NCI-H446 (cell line): ENCODE measurements around the gene CCDC40.
A peak's percentile ranks its signal among the peaks of the same experiment; 100 is the strongest.
"Not testable (repeated sequence)": the region's sequence is repeated elsewhere in the genome, so short reads cannot be mapped to it uniquely, and the experiment has no call there.

Experiments used
- DNase-seq, 2 experiments: peaks; one replicate each; lab custom pipeline; 2025; lab: John Stamatoyannopoulos, UW

CCDC40 gene, protein sequence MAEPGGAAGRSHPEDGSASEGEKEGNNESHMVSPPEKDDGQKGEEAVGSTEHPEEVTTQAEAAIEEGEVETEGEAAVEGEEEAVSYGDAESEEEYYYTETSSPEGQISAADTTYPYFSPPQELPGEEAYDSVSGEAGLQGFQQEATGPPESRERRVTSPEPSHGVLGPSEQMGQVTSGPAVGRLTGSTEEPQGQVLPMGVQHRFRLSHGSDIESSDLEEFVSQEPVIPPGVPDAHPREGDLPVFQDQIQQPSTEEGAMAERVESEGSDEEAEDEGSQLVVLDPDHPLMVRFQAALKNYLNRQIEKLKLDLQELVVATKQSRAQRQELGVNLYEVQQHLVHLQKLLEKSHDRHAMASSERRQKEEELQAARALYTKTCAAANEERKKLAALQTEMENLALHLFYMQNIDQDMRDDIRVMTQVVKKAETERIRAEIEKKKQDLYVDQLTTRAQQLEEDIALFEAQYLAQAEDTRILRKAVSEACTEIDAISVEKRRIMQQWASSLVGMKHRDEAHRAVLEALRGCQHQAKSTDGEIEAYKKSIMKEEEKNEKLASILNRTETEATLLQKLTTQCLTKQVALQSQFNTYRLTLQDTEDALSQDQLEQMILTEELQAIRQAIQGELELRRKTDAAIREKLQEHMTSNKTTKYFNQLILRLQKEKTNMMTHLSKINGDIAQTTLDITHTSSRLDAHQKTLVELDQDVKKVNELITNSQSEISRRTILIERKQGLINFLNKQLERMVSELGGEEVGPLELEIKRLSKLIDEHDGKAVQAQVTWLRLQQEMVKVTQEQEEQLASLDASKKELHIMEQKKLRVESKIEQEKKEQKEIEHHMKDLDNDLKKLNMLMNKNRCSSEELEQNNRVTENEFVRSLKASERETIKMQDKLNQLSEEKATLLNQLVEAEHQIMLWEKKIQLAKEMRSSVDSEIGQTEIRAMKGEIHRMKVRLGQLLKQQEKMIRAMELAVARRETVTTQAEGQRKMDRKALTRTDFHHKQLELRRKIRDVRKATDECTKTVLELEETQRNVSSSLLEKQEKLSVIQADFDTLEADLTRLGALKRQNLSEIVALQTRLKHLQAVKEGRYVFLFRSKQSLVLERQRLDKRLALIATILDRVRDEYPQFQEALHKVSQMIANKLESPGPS

DNA sequence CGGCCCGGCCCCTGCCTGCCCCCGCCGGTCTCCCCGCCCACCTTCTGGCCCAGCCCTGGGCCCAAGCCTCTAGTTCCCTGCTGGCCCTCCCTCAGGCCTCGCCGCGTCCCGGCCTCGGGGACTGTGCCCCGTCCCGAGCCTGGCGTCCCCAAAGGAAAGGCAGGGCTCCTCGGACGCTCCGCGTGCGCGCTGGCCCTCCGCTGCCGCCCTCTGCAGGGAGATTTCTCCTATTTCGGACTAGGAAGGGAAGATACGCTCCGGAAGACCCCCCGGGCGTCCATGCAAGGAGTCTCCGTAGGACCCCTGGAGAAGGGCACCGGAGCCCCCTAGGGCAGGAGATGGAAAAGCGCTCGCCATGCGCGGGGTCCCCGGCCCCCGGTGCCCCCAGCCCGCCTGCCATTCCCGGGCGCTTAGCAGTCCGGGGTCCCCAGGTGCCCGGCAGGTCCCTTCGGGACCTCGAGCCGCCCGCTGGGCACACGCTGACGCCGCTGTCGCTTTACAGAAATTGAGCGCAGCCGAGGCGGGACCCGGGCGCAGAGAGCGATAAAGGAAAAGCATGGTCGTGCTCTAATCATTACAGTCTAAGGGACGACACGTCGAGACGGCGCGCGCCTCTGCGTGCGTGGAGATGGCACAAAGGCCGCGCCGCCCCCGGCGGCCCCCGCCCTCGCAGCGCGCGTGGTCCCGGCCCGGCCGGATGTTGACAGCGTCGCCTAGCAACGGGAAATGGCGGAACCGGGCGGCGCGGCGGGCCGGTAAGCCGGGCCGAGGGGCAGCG lies at the start of gene CCDC40:
Gene CCDC40, plus strand, starts transcription at position 706 of the 778 bp plus-strand sequence. Its CDS starts 21 bp downstream, at position 727.
- DNase-seq = peak; percentile 64 to 83

DNA sequence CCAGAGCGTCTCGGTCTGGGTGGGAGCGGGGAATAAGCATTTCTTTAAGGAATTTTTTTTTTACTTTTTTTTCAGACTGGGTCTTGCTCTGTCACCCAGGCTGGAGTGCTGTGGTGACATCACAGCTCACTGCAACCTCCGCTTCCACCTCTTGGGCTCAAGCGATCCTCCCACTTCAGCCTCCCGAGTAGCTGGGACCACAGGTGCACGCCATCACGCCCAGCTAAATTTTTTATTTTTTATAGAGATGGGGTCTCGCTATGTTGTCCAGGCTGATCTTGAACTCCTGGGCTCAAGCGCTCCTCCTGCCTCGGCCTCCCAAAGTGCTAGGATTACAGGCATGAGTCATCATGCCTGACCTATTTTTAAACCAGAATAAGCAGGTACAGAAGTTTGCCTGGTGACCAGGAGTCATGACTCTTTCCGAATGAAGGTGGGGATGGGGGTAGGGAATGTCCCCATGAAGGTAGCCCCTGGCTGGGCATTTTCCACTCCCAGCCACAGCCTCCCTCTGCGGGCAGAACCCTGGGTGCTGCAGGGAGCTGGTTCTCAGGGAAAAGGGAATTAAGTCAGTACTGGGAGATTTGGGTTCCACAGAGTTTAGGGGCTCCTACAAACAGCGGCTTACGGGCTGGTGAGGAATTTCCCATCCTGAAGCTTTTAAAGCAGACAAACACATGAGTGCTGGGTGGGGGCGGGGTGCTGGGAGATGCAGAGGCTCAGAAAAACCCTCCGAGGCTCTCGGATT lies 49.1 kb upstream of the CCDC40 start:
- DNase-seq = no peak

GRCh38 chr17:79987935-79988184 lies 48.6 kb upstream of the CCDC40 start:
- no peak for DNase-seq

DNA sequence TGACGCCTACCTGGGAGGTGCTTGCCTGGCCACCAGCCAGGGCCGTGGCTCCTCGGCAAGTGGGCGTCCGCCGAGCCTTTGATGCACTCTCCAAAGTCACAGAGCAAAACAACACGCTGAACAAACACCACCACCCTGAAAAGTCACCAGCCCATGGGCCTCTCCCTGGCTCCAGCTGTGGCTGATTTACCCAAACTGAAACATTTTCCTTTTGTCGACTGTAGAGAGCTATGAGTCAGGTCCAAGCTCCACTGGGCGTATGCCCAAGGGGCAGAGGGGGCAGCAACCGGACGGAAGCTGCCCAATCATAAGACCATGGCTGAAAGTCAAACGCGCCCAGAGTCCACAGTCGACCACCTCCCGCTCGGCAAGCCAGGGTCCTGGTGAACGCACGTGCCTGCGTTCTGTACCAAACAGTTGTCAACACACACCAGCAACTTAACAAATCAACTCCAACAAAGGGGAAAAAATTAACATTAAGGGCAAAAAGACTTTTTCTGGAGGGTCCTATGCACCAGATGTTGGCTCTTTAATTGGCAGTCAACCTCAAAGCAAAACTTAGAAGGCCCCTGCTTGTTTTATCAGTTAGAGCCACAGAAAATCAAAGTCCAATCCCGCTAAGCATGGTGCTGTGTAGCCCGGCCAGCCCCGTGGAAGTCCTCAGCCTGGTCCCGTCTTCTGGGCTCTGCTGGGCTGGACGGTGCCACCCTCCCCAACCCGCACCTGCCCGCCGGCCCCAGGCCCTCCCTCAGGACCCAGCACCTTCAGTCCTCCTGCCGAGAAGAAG lies 48.1 kb upstream of the CCDC40 start:
- no peak for DNase-seq

GRCh38 chr17:79989106-79989835 lies 47.2 kb upstream of the CCDC40 start:
- no peak for DNase-seq

DNA sequence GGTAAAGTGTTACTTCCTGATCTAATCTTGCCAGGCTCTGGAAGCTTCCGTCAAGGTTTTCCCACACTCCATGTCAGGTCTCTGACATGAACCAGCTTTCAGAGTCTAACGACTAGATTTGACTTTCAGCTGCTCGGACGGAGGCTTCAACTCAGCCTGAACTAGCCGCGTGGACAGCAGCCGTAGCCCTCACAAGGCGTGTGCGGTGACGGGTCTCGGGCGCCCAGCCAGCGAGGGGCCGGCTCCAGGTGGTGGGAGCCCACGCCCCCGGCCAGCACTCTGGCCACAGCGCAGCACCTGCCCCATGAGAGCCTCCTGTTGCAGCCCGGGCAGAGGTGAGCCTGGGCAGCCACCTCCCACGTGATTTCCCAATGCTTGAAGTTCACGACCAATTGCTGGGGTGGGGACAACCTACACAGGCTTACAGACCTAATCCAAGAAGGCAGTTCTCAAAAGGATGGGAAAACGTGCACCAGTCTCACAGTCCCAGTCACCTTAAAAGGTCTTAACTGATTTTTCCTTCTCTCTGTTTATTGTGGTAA lies 46.3 kb upstream of the CCDC40 start:
- no peak for DNase-seq

GRCh38 chr17:79990704-79991103 lies 45.7 kb upstream of the CCDC40 start:
- no peak for DNase-seq

GRCh38 chr17:79991140-79991923 lies 45.1 kb upstream of the CCDC40 start:
- peak in 1 of 2 experiments; percentile 76 for DNase-seq

- DNase-seq = no peak
Measured at GRCh38 chr17:79991924-79992648, 44.4 kb upstream of the CCDC40 start.

DNA sequence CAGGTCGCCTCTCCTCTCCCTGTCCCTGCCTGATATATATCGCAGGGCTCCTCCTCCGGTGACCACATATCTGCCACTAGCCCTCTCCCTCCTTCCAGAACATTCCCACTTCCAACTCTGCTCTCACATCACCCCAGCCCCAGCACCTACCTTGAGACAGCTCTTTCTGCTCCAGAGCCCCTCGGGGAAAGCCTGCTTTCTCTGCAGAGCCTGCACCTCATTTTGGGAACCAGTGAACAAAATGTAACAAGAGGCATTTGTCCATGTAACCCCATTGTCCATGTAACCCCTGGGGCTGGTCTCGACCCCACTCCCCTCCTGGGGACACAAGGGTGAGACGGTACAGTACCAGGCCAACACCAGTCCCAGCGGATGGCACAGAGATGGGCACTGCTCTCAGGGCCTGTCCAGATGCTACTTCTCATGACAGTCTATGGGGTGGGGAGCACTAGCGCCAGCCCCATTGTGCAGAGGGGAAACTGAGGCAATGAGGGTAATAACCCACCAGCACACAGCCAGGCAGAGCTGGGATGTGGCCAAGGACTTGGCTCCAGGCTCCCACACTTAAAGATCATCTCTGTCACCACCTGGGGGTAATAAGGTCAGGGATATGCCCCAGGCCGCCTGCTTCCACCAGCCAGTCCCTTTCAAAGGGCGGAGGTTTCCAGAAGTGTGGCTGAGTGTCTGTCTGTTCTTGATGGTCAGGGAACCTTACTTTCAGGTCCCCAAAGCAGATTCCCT lies 43.6 kb upstream of the CCDC40 start:
- no peak for DNase-seq

GRCh38 chr17:79993390-79994227 lies 42.8 kb upstream of the CCDC40 start:
- DNase-seq = no peak

GRCh38 chr17:79994228-79994569 lies 42.2 kb upstream of the CCDC40 start:
- DNase-seq = not testable (repeated sequence)

- no peak for DNase-seq
Measured at GRCh38 chr17:79994602-79995001, 41.8 kb upstream of the CCDC40 start.

GRCh38 chr17:79995696-79996095 lies 40.7 kb upstream of the CCDC40 start:
- DNase-seq = no peak

GRCh38 chr17:79996291-79996690 lies 40.2 kb upstream of the CCDC40 start:
- no peak for DNase-seq

DNA sequence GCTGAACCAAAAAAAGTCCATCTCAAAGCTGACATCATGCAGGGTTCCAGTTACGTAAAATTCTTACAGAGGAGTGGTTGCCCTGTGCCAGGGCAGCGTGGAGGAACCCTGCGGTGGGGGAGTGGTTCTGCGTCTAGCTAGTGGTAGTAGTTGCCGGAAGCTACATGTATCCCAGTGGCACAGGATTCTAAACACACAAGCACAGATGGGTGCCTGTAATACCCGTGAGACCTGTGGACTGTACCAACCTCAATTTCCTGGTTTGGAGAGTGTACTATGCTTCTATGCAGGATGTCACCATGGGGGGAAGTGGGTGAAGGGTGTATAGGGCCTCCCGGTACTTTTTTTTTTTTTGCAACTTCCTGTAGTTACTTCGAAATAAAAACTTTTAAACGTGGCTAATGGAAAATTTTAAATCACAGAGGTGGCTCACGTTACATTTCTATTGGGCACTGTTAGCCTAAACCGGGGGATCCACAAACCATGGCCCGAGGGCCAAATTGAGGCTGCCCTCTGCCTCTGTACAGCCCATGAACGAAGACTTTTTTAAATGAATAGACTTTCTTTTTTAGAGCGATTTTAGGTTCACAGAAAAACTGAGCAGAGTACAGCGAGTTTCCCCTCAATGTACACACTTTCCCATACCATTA lies 39.3 kb upstream of the CCDC40 start:
- no peak for DNase-seq
